WTC11 (cell line): Measurements from ENCODE around the gene GRID2. TPM values are rescaled to one million over a fixed set of nuclear protein-coding genes. Genes with fewer than 3 reads are reported as not detected.
A peak's percentile ranks its signal among the peaks of the same experiment; 100 is the strongest.

Experiments
- ATAC-seq: fragments of 200-7000 bp; cut with Tn5 transposase; 2 replicates; pipeline ENCODE4 v1.10.0; 2021; ENCODE audit warnings: mild to moderate bottlenecking, moderate library complexity
- CTCF ChIA-PET: fragments of 300-600 bp; sonication (Branson Sonifier 250); formaldehyde crosslinking; loops from one replicate; lab custom pipeline; 2021; ENCODE audit warnings: antibody characterized with exemption; lab: Charles Lee
- POLR2A ChIA-PET: fragments of 350-600 bp; sonication (Branson Sonifier 250); formaldehyde crosslinking; loops from one replicate; lab custom pipeline; 2021; ENCODE audit warnings: antibody characterized with exemption; lab: Charles Lee
- DNase-seq: peaks from one replicate; pipeline ENCODE4 v3.0.0; 2021; ENCODE audit warnings: low spot score
- H3K27ac Mint-ChIP-seq: 2 replicates; pipeline ENCODE4 v1.8.0; 2021; ENCODE audit warnings: mixed read lengths
- H3K27me3 Mint-ChIP-seq: 2 replicates; pipeline ENCODE4 v1.8.0; 2021; ENCODE audit warnings: low read depth, mild to moderate bottlenecking, moderate library complexity, mixed read lengths
- H3K36me3 Mint-ChIP-seq: 2 replicates; pipeline ENCODE4 v1.8.0; 2021; ENCODE audit warnings: mixed read lengths
- H3K4me1 Mint-ChIP-seq: 2 replicates; pipeline ENCODE4 v1.8.0; 2022; ENCODE audit warnings: mixed read lengths
- H3K4me3 Mint-ChIP-seq: 2 replicates; pipeline ENCODE4 v1.8.0; 2021; ENCODE audit warnings: mild to moderate bottlenecking, moderate library complexity, mixed read lengths
- H3K9me3 Mint-ChIP-seq: 2 replicates; pipeline ENCODE4 v1.8.0; 2021; ENCODE audit warnings: mixed read lengths
- CREM ChIP-seq: sonication (generic); formaldehyde crosslinking; IDR thresholded peaks from 2 replicates; pipeline ENCODE4 v1.8.1; 2022; ENCODE audit warnings: mild to moderate bottlenecking, missing genetic modification reagents, moderate library complexity
- ELF4 ChIP-seq: sonication (generic); formaldehyde crosslinking; IDR thresholded peaks from 2 replicates; pipeline ENCODE4 v1.8.1; 2022; ENCODE audit warnings: low read depth, mild to moderate bottlenecking, moderate library complexity, missing genetic modification reagents
- GRHL2 ChIP-seq: fragments of 250-450 bp; sonication (Bioruptor Pico); IDR thresholded peaks from 2 replicates; pipeline ENCODE4 v1.8.0; 2022; ENCODE audit warnings: mild to moderate bottlenecking, moderate library complexity; ENCODE audit not compliant: insufficient replicate concordance, severe bottlenecking
- HMGA2 ChIP-seq: fragments of 250-450 bp; sonication (Bioruptor Pico); IDR thresholded peaks from 2 replicates; pipeline ENCODE4 v1.4.0; 2021; ENCODE audit warnings: mild to moderate bottlenecking, moderate library complexity
- NFATC4 ChIP-seq: fragments of 250-450 bp; sonication (Bioruptor Pico); IDR thresholded peaks from 2 replicates; pipeline ENCODE4 v1.9.0; 2021; ENCODE audit warnings: mild to moderate bottlenecking
- RORB ChIP-seq: fragments of 250-450 bp; sonication (Bioruptor Pico); IDR thresholded peaks from 2 replicates; pipeline ENCODE4 v1.9.0; 2021; ENCODE audit warnings: mild to moderate bottlenecking
- ZBTB21 ChIP-seq: sonication (generic); formaldehyde crosslinking; IDR thresholded peaks from 2 replicates; pipeline ENCODE4 v1.8.1; 2023; ENCODE audit warnings: mild to moderate bottlenecking, missing genetic modification reagents, borderline replicate concordance
- ZNF138 ChIP-seq: sonication (generic); formaldehyde crosslinking; conservative IDR thresholded peaks from 2 replicates; pipeline ENCODE4 v1.8.1; 2022; ENCODE audit warnings: mild to moderate bottlenecking, moderate library complexity, missing genetic modification reagents
- ZNF219 ChIP-seq: sonication (generic); formaldehyde crosslinking; IDR thresholded peaks from 2 replicates; pipeline ENCODE4 v1.8.0; 2023; ENCODE audit warnings: missing genetic modification reagents, mild to moderate bottlenecking, borderline replicate concordance
- total RNA-seq: library from RNA; stranded (reverse); gene quantifications from 3 replicates; pipeline ENCODE4 v1.2.3, GENCODE V29; 2021
- TF ChIP-seq, protein P1 (sequence below): sonication (generic); formaldehyde crosslinking; IDR thresholded peaks from 2 replicates; pipeline ENCODE4 v1.8.0; 2022; ENCODE audit warnings: missing genetic modification reagents
- TF ChIP-seq, protein P2 (sequence below): fragments of 200-600 bp; IDR thresholded peaks from 2 replicates; pipeline ENCODE4 v1.8.0; 2022; ENCODE audit warnings: antibody characterized with exemption
- TF ChIP-seq, protein P3 (sequence below): sonication (generic); formaldehyde crosslinking; IDR thresholded peaks from 2 replicates; pipeline ENCODE4 v1.8.0; 2022; ENCODE audit warnings: mild to moderate bottlenecking, missing genetic modification reagents
- TF ChIP-seq, protein P4 (sequence below): sonication (generic); formaldehyde crosslinking; IDR thresholded peaks from 2 replicates; pipeline ENCODE4 v1.8.0; 2023; ENCODE audit warnings: missing genetic modification reagents
- TF ChIP-seq, protein P5 (sequence below): sonication (generic); formaldehyde crosslinking; conservative IDR thresholded peaks from 2 replicates; pipeline ENCODE4 v1.8.1; 2022; ENCODE audit warnings: mild to moderate bottlenecking, missing genetic modification reagents

Gene GRID2
- total RNA-seq, 1 experiment from 2014 or later = 26.8 TPM

DNA sequence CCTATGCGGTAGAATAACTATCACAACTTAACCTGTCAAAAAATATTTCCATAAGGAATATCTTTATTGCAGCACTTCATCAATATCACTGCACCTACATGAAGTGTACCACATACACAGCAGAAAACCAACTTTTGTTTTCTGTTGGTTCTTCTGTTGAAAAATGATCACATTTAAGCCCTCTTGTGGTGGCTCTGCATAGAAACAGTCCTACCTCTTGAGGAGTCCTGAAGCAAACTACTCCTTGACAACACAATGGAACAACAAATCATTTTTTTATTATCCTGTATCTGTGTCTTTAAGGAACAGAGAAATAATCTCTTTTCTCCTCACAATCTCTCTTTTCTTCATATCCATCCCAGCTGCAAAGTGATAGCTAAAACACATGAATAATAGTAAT is 1484.9 kb downstream of the GRID2 start (continued):
- TF ChIP-seq, protein P1, sequence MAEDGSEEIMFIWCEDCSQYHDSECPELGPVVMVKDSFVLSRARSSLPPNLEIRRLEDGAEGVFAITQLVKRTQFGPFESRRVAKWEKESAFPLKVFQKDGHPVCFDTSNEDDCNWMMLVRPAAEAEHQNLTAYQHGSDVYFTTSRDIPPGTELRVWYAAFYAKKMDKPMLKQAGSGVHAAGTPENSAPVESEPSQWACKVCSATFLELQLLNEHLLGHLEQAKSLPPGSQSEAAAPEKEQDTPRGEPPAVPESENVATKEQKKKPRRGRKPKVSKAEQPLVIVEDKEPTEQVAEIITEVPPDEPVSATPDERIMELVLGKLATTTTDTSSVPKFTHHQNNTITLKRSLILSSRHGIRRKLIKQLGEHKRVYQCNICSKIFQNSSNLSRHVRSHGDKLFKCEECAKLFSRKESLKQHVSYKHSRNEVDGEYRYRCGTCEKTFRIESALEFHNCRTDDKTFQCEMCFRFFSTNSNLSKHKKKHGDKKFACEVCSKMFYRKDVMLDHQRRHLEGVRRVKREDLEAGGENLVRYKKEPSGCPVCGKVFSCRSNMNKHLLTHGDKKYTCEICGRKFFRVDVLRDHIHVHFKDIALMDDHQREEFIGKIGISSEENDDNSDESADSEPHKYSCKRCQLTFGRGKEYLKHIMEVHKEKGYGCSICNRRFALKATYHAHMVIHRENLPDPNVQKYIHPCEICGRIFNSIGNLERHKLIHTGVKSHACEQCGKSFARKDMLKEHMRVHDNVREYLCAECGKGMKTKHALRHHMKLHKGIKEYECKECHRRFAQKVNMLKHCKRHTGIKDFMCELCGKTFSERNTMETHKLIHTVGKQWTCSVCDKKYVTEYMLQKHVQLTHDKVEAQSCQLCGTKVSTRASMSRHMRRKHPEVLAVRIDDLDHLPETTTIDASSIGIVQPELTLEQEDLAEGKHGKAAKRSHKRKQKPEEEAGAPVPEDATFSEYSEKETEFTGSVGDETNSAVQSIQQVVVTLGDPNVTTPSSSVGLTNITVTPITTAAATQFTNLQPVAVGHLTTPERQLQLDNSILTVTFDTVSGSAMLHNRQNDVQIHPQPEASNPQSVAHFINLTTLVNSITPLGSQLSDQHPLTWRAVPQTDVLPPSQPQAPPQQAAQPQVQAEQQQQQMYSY (CRISPR knock-in tag) = no peak
- TF ChIP-seq ZBTB21 (CRISPR knock-in tag) (no peak), GRHL2 (CRISPR knock-in tag) (no peak), RORB (CRISPR knock-in tag) (no peak)

- ATAC-seq = peak; percentile 86
- ChIA-PET POLR2A (no interaction called here), CTCF (interaction anchor here (0.5 to 1.3 kb wide), 6 partner anchors 20 to 744 kb away, joined by 3 to 10 read pairs (median 3); no protein-coding TSS in a partner anchor)
- Mint-ChIP-seq H3K27ac (no peak overlapping the region), H3K27me3 (no peaks in the 10 kb centered on the region; the same call in 1 of the 2 replicates), H3K9me3 (no peaks in the 10 kb centered on the region), H3K4me3 (no peak overlapping the region), H3K36me3 (no peaks in the 10 kb centered on the region), H3K4me1 (peaks cover 6% of the 10 kb centered on the region)
- DNase-seq = peak; percentile 68
- TF ChIP-seq, protein P2, sequence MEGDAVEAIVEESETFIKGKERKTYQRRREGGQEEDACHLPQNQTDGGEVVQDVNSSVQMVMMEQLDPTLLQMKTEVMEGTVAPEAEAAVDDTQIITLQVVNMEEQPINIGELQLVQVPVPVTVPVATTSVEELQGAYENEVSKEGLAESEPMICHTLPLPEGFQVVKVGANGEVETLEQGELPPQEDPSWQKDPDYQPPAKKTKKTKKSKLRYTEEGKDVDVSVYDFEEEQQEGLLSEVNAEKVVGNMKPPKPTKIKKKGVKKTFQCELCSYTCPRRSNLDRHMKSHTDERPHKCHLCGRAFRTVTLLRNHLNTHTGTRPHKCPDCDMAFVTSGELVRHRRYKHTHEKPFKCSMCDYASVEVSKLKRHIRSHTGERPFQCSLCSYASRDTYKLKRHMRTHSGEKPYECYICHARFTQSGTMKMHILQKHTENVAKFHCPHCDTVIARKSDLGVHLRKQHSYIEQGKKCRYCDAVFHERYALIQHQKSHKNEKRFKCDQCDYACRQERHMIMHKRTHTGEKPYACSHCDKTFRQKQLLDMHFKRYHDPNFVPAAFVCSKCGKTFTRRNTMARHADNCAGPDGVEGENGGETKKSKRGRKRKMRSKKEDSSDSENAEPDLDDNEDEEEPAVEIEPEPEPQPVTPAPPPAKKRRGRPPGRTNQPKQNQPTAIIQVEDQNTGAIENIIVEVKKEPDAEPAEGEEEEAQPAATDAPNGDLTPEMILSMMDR = peak; percentile 75
- TF ChIP-seq HMGA2 = no peak
- TF ChIP-seq, all 79 proteins: peak for 1
Observed at GRCh38 chr4:93791570-93792195, 1487.9 kb downstream of the GRID2 start.

DNA sequence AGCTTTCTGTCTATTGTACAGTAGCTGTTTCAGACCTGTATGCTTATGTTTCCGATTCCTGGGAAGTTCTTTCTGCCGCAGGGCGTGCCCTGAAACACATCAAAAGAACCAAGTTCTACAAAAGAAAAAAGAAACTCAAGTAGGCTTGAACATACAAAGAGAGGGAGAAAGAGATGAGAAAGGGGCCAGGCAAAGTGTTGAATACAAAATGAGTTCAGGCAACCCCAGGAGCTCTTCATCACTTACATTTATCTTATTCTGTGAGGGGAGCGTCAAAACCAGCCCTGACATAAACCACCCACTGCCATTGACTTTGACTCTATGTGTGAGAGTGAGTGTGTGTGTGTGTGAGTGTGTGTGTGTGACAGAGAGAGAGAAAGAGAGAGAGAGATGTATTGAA is 1498.3 kb downstream of the GRID2 start:
- ATAC-seq (no peak), DNase-seq (no peak)
- POLR2A ChIA-PET = no interaction called here
- no peak overlapping the region for H3K4me3 Mint-ChIP-seq
- CTCF ChIA-PET = no interaction called here
- H3K36me3 Mint-ChIP-seq = no peaks in the 10 kb centered on the region
- H3K9me3 Mint-ChIP-seq = peaks cover 6% of the 10 kb centered on the region; the same call in 1 of the 2 replicates
- H3K27ac Mint-ChIP-seq = no peak overlapping the region
- no peaks in the 10 kb centered on the region for H3K4me1 Mint-ChIP-seq
- TF ChIP-seq ZNF219 (no peak), ELF4 (CRISPR knock-in tag) (no peak), CREM (CRISPR knock-in tag) (no peak), GRHL2 (CRISPR knock-in tag) (no peak), ZNF138 (CRISPR knock-in tag) (no peak), NFATC4 (no peak)
- TF ChIP-seq, protein P3, sequence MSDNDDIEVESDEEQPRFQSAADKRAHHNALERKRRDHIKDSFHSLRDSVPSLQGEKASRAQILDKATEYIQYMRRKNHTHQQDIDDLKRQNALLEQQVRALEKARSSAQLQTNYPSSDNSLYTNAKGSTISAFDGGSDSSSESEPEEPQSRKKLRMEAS = no peak
- TF ChIP-seq, protein P4, sequence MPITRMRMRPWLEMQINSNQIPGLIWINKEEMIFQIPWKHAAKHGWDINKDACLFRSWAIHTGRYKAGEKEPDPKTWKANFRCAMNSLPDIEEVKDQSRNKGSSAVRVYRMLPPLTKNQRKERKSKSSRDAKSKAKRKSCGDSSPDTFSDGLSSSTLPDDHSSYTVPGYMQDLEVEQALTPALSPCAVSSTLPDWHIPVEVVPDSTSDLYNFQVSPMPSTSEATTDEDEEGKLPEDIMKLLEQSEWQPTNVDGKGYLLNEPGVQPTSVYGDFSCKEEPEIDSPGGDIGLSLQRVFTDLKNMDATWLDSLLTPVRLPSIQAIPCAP (CRISPR knock-in tag) = no peak
- TF ChIP-seq, protein P5, sequence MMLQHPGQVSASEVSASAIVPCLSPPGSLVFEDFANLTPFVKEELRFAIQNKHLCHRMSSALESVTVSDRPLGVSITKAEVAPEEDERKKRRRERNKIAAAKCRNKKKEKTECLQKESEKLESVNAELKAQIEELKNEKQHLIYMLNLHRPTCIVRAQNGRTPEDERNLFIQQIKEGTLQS (CRISPR knock-in tag) = no peak
- TF ChIP-seq, all 79 proteins: peak for 0
- H3K27me3 Mint-ChIP-seq = no peaks in the 10 kb centered on the region
